H9 (cell line): ENCODE data around the gene NMRAL1. TPM values are rescaled to one million over a fixed set of nuclear protein-coding genes. Genes with fewer than 3 reads are reported as not detected.

Experiments used
- DNase-seq: peaks from one replicate; pipeline ENCODE4 v3.0.0-alpha.2; 2017
- H2AFZ ChIP-seq: one replicate; pipeline ENCODE4 v1.6.1; 2013; ENCODE audit warnings: mild to moderate bottlenecking, low read length, control low read depth, moderate library complexity
- H2AK5ac ChIP-seq: 2 replicates; pipeline ENCODE4 v1.6.1; 2013; ENCODE audit warnings: low read length, control low read depth, mixed read lengths; ENCODE audit not compliant: insufficient read length
- H2BK120ac ChIP-seq: one replicate; pipeline ENCODE4 v1.6.1; 2013; ENCODE audit warnings: low read depth, mild to moderate bottlenecking, low read length, control low read depth, inconsistent platforms; ENCODE audit not compliant: poor library complexity, severe bottlenecking
- H2BK12ac ChIP-seq: 2 replicates; pipeline ENCODE4 v1.6.1; 2013; ENCODE audit warnings: low read length, control low read depth, mixed read lengths, low read depth; ENCODE audit not compliant: insufficient read length
- H2BK15ac ChIP-seq: 2 replicates; pipeline ENCODE4 v1.6.1; 2013; ENCODE audit warnings: low read depth, low read length, control low read depth
- H2BK20ac ChIP-seq: one replicate; pipeline ENCODE4 v1.6.1; 2013; ENCODE audit warnings: low read depth, mild to moderate bottlenecking, low read length, control low read depth, inconsistent platforms; ENCODE audit not compliant: poor library complexity, severe bottlenecking
- H2BK5ac ChIP-seq: 2 replicates; pipeline ENCODE4 v1.6.1; 2013; ENCODE audit warnings: low read length, control low read depth, mixed read lengths; ENCODE audit not compliant: insufficient read length
- H3K14ac ChIP-seq: 2 replicates; pipeline ENCODE4 v1.6.1; 2013; ENCODE audit warnings: low read length, control low read depth; ENCODE audit not compliant: insufficient read depth
- H3K18ac ChIP-seq: 2 replicates; pipeline ENCODE4 v1.6.1; 2013; ENCODE audit warnings: low read depth, mild to moderate bottlenecking, mixed read lengths, low read length, control low read depth; ENCODE audit not compliant: insufficient read length
- H3K23ac ChIP-seq: 2 replicates; pipeline ENCODE4 v1.6.1; 2013; ENCODE audit warnings: low read length, control low read depth, mixed read lengths, low read depth; ENCODE audit not compliant: insufficient read length
- H3K23me2 ChIP-seq: 2 replicates; pipeline ENCODE4 v1.6.1; 2013; ENCODE audit warnings: low read depth, mild to moderate bottlenecking, mixed read lengths, low read length, control low read depth; ENCODE audit not compliant: insufficient read length, poor library complexity, severe bottlenecking
- H3K27ac ChIP-seq: 2 replicates; pipeline ENCODE4 v1.5.1; 2013; ENCODE audit warnings: low read length, control low read depth, mixed read lengths, low read depth; ENCODE audit not compliant: insufficient read length
- H3K27me3 ChIP-seq: 2 replicates; pipeline ENCODE4 v1.6.1; 2013; ENCODE audit warnings: low read length, control low read depth, inconsistent platforms; ENCODE audit not compliant: insufficient read depth
- H3K4ac ChIP-seq: 2 replicates; pipeline ENCODE4 v1.6.1; 2013; ENCODE audit warnings: low read depth, mild to moderate bottlenecking, control low read depth, inconsistent platforms, low read length, moderate library complexity
- H3K4me1 ChIP-seq: 2 replicates; pipeline ENCODE4 v1.6.1; 2013; ENCODE audit warnings: low read length, control low read depth, inconsistent platforms; ENCODE audit not compliant: insufficient read depth
- H3K4me2 ChIP-seq: 2 replicates; pipeline ENCODE4 v1.6.1; 2013; ENCODE audit warnings: low read length, control low read depth, mixed read lengths; ENCODE audit not compliant: insufficient read length, insufficient read depth
- H3K56ac ChIP-seq: 2 replicates; pipeline ENCODE4 v1.6.1; 2013; ENCODE audit warnings: low read depth, mild to moderate bottlenecking, mixed read lengths, low read length, control low read depth; ENCODE audit not compliant: insufficient read length
- H3K79me1 ChIP-seq: 2 replicates; pipeline ENCODE4 v1.6.1; 2013; ENCODE audit warnings: low read depth, mild to moderate bottlenecking, moderate library complexity, low read length, control low read depth, inconsistent platforms; ENCODE audit not compliant: insufficient read depth, poor library complexity, severe bottlenecking
- H3K79me2 ChIP-seq: 2 replicates; pipeline ENCODE4 v1.6.1; 2013; ENCODE audit warnings: low read length, control low read depth, inconsistent platforms; ENCODE audit not compliant: insufficient read depth
- H3K9ac ChIP-seq: 2 replicates; pipeline ENCODE4 v1.6.1; 2013; ENCODE audit warnings: low read length, control low read depth, mixed read lengths; ENCODE audit not compliant: insufficient read length; ENCODE audit errors: extremely low read depth
- H3K9me3 ChIP-seq: one replicate; pipeline ENCODE4 v1.6.1; 2013; ENCODE audit warnings: low read depth, low read length, inconsistent platforms; ENCODE audit not compliant: control insufficient read depth
- H3T11ph ChIP-seq: one replicate; pipeline ENCODE4 v1.6.1; 2013; ENCODE audit warnings: mild to moderate bottlenecking, low read length, control low read depth, inconsistent platforms
- H4K20me1 ChIP-seq: one replicate; pipeline ENCODE4 v1.6.1; 2013; ENCODE audit not compliant: control insufficient read depth, insufficient read length, insufficient read depth
- H4K5ac ChIP-seq: 2 replicates; pipeline ENCODE4 v1.6.1; 2013; ENCODE audit warnings: low read depth, mild to moderate bottlenecking, mixed read lengths, low read length, control low read depth; ENCODE audit not compliant: insufficient read length
- H4K8ac ChIP-seq: replicated peaks from 2 replicates; pipeline ENCODE4 v1.6.1; 2013; ENCODE audit warnings: low read length, control low read depth, mixed read lengths, low read depth; ENCODE audit not compliant: insufficient read length
- H4K91ac ChIP-seq: 2 replicates; pipeline ENCODE4 v1.6.1; 2013; ENCODE audit warnings: low read depth, mild to moderate bottlenecking, moderate library complexity, mixed read lengths, low read length, control low read depth; ENCODE audit not compliant: insufficient read length
- H3K27ac Mint-ChIP-seq, 3 experiments: 2 replicates in 2 of 3; 3 replicates in 1 of 3; pipeline ENCODE4 v1.8.0; 2020 to 2021; ENCODE audit warnings: mixed read lengths in 3 of 3, mild to moderate bottlenecking in 1 of 3, moderate library complexity in 1 of 3
- H3K27me3 Mint-ChIP-seq: 2 replicates; pipeline ENCODE4 v1.8.0; 2021; ENCODE audit warnings: low read depth, mild to moderate bottlenecking, moderate library complexity, mixed read lengths
- H3K36me3 Mint-ChIP-seq, 3 experiments: 2 replicates in 2 of 3; 3 replicates in 1 of 3; pipeline ENCODE4 v1.8.0; 2020 to 2021; ENCODE audit warnings: low read depth in 3 of 3, mixed read lengths in 3 of 3; ENCODE audit not compliant: insufficient read depth in 1 of 3
- H3K4me1 Mint-ChIP-seq, 2 experiments: 2 replicates each; pipeline ENCODE4 v1.8.0; 2020; ENCODE audit warnings: mixed read lengths in 2 of 2
- H3K4me3 Mint-ChIP-seq, 2 experiments: 2 replicates in 1 of 2; 3 replicates in 1 of 2; pipeline ENCODE4 v1.8.0; 2020 to 2021; ENCODE audit warnings: mild to moderate bottlenecking in 2 of 2, mixed read lengths in 2 of 2, moderate library complexity in 1 of 2
- H3K9me3 Mint-ChIP-seq, 2 experiments: 2 replicates in 1 of 2; 3 replicates in 1 of 2; pipeline ENCODE4 v1.8.0; 2020; ENCODE audit warnings: mild to moderate bottlenecking in 2 of 2, mixed read lengths in 2 of 2, moderate library complexity in 1 of 2
- CTCF ChIP-seq: fragments of 200-600 bp; sonication (generic); conservative IDR thresholded peaks from 3 replicates; pipeline ENCODE4 v1.8.0; 2021; ENCODE audit warnings: antibody characterized with exemption, mild to moderate bottlenecking
- WGBS: extraction: QIAGEN DNeasy Blood & Tissue Kit; methylation state at CpG from one replicate; pipeline ENCODE4 v1.1.7; 2013; ENCODE audit warnings: missing lambda C conversion rate, low lambda C conversion rate, mixed read lengths; ENCODE audit not compliant: insufficient read length; ENCODE audit errors: extremely low coverage; 5-methylcytosine and 5-hydroxymethylcytosine counted together
- total RNA-seq: library from RNA; stranded (reverse); gene quantifications from 2 replicates; pipeline ENCODE4 v1.2.1, GENCODE V29; 2021

Gene NMRAL1
- total RNA-seq, 1 experiment from 2014 or later = 78.9 TPM

- TF ChIP-seq CTCF = peak; percentile 86
- H3K23ac ChIP-seq = no peak overlapping the region
- H3K27ac ChIP-seq = no peak overlapping the region
- no peak overlapping the region for H2AK5ac ChIP-seq
- H2BK20ac ChIP-seq = no peak overlapping the region
- H3K4me2 ChIP-seq = no peak overlapping the region
- peak; percentile 71 for DNase-seq
- H2AFZ ChIP-seq = no peak overlapping the region
- no peak overlapping the region for H2BK12ac ChIP-seq
- H3K4ac ChIP-seq = no peak overlapping the region
- Mint-ChIP-seq H3K36me3 (peaks cover 6 to 38% (median 29%) of the 10 kb centered on the region in 3 experiments; a peak in 6 of 7 replicates), H3K4me3 (no peak overlapping the region), H3K27me3 (no peaks in the 10 kb centered on the region), H3K4me1 (peaks cover 13 to 17% of the 10 kb centered on the region in 2 experiments), H3K27ac (peak overlapping the region in 1 of 3 experiments; percentile 13; a peak in 1 of 7 replicates), H3K9me3 (no peaks in the 10 kb centered on the region)
- H4K8ac ChIP-seq = no peak overlapping the region
- WGBS = no CpG with 5 or more reads among the region's 3 CpGs
- no peak overlapping the region for H3K56ac ChIP-seq
- no peak overlapping the region for H2BK5ac ChIP-seq
- no peak overlapping the region for H2BK120ac ChIP-seq
- H3K79me2 ChIP-seq = no peaks in the 10 kb centered on the region
- no peak overlapping the region for H3K14ac ChIP-seq
- no peak overlapping the region for H3T11ph ChIP-seq
- no peak overlapping the region for H4K91ac ChIP-seq
- no peaks in the 10 kb centered on the region for H3K27me3 ChIP-seq
- no peaks in the 10 kb centered on the region for H3K23me2 ChIP-seq
- no peak overlapping the region for H2BK15ac ChIP-seq
- H3K4me1 ChIP-seq = no peaks in the 10 kb centered on the region
- H3K18ac ChIP-seq = no peak overlapping the region
- peak overlapping the region; percentile 10 for H4K5ac ChIP-seq
- H4K20me1 ChIP-seq = no peaks in the 10 kb centered on the region
- H3K9ac ChIP-seq = no peak overlapping the region
- H3K79me1 ChIP-seq = no peaks in the 10 kb centered on the region
- no peaks in the 10 kb centered on the region for H3K9me3 ChIP-seq
These were observed 32.0 kb upstream of the NMRAL1 start for GRCh38 chr16:4506450-4506849.
